Kidney epithelial cell (primary cell): ENCODE results near the gene NCBP3. TPM values are rescaled to one million over a fixed set of nuclear protein-coding genes. Genes with fewer than 3 reads are reported as not detected.
"Not testable (repeated sequence)": the region's sequence is repeated elsewhere in the genome, so short reads cannot be mapped to it uniquely, and the experiment has no call there.

Experiments used
- DNase-seq: peaks from one replicate; pipeline ENCODE4 v3.0.0-alpha.2; 2010; ENCODE audit warnings: low read depth
- H3K27me3 ChIP-seq: 2 replicates; pipeline ENCODE4 v1.6.0; 2011; ENCODE audit warnings: low read length; ENCODE audit not compliant: control insufficient read depth, insufficient read depth
- H3K36me3 ChIP-seq: 2 replicates; pipeline ENCODE4 v1.5.1; 2011; ENCODE audit warnings: low read length; ENCODE audit not compliant: control insufficient read depth, insufficient read depth
- H3K4me3 ChIP-seq: 2 replicates; pipeline ENCODE4 v1.5.1; 2011; ENCODE audit warnings: low read depth, mild to moderate bottlenecking, control low read depth, low read length
- CTCF ChIP-seq: IDR thresholded peaks from 2 replicates; pipeline ENCODE4 v1.5.1; 2011; ENCODE audit warnings: mild to moderate bottlenecking, moderate library complexity, low read length, control low read depth, inconsistent platforms; ENCODE audit not compliant: insufficient read depth, poor library complexity, severe bottlenecking
- total RNA-seq: library from RNA; depleted of rRNA; stranded (reverse); fragments of >200 nt; gene quantifications from 2 replicates; pipeline ENCODE4 v1.2.3, GENCODE V29; 2015

Gene NCBP3
- total RNA-seq, 1 donor from 2014 or later: 29.1 TPM

- DNase-seq: no peak
- H3K27me3 ChIP-seq: no peaks in the 10 kb centered on the region
- no peak overlapping the region for H3K4me3 ChIP-seq
- H3K36me3 ChIP-seq: no peaks in the 10 kb centered on the region
- TF ChIP-seq CTCF: no peak
These were observed 53.6 kb downstream of the NCBP3 start for GRCh38 chr17:3792481-3792880.

DNA sequence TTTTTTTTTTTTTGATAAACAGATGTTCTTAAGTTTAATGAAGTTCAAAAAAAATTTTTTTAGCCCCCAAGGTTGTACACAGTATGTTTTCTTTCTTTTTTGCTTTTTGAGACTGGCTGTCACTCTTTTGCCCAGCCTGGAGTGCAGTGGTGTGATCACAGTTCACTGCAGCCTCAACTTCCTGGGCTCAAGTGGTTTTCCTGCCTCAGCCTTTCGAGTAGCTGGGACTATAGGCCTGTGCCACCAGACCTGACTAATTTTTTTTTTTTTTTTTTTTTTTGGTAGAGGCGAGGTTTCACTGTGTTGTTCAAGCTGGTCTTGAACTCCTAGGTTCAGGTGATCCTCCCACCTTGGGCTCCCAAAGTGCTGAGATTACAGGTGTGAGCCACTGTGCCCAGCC is 57.8 kb downstream of the NCBP3 start:
- TF ChIP-seq CTCF: no peak
- H3K27me3 ChIP-seq: no peaks in the 10 kb centered on the region
- H3K4me3 ChIP-seq: no peak overlapping the region
- no peak for DNase-seq
- H3K36me3 ChIP-seq: no peaks in the 10 kb centered on the region

GRCh38 chr17:3785323-3785722 is 60.7 kb downstream of the NCBP3 start:
- H3K27me3 ChIP-seq, H3K4me3 ChIP-seq, H3K36me3 ChIP-seq, DNase-seq: not testable (repeated sequence)

DNA sequence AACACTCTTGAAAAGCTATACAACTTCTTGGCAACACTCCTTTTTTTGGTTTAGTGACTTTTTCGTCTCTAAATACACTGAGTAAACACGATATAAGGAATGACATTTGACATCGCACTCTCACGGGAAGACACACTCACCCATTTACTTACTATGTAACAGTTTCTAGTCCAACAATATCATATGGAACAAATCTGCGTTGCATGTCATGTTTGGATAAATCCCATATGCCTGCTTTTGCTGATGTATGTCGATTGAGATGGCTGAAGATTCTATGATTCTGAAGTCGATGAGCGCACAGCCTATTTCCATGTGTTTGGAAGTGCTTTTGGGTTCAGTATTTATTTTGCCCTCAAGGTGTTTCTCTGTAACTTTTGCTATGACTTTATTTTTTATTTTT is 63.3 kb downstream of the NCBP3 start:
- Histone ChIP-seq H3K36me3 (no peaks in the 10 kb centered on the region), H3K4me3 (no peak overlapping the region), H3K27me3 (no peaks in the 10 kb centered on the region)
- no peak for DNase-seq
- no peak for TF ChIP-seq CTCF

DNA sequence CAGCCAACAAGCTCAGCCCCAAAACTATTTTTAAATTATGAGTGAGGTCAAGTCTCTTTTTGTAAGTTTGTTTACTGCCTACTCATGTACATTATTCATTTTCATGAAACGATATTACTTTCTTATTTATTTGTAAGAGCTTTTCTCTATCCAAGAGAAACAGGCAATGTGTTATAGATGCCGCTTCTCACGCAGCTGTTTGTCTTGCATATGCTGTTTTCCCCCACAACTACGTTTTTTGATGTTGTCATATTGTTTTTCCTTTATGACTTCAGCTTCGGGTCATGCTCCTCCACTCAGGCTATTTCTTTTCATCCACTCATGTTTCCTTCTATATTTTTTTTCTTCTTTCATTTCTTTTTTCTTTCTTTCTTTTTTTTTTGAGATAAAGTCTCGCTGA is 65.1 kb downstream of the NCBP3 start:
- no peak for TF ChIP-seq CTCF
- Histone ChIP-seq H3K27me3 (no peaks in the 10 kb centered on the region), H3K36me3 (no peaks in the 10 kb centered on the region), H3K4me3 (no peak overlapping the region)
- DNase-seq: no peak

DNA sequence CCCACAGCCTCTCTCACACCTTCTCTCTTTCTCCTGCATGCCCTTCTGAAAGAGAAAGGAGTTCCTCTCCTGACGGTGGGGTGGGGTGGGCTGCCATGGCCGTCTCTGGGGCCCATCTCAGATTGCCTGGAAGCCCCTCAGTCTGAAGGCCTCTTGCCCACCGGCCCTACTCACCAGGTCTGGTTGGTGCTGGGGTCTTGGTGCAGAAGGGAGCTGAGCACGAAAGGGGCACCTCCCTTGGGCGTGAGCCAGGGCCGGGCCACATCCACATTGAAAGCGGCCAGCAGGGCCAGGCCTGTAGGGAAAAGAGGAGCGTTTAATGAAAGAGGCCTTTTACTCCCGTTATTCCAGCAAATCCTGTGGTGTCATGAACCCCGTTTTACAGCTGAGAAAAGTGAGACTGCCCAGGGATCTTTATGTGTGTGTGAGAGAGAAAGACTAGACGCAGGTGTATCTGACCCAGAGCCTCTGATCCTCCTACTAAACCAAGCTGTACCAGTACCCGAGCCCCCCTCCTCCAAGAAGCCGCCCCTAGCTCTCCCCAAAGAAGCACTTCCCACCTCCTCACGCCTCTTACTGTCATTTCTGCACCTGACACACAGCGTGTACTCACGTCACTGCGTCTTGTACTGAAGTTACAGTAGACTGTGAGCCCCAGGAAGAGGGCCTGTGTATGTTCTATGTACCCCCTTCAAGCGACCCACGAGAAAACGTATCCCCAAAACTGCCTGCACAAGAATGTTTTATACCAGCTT is 68.5 kb downstream of the NCBP3 start:
- Histone ChIP-seq H3K36me3 (no peaks in the 10 kb centered on the region), H3K4me3 (no peak overlapping the region), H3K27me3 (no peaks in the 10 kb centered on the region)
- TF ChIP-seq CTCF: no peak
- no peak for DNase-seq
